ENCODE results near the gene FCHSD2.

- TF ChIP-seq POLR2A (IDR thresholded peaks at IDR 0.05) (no peak), CTCF (IDR thresholded peaks at IDR 0.05) (no peak)
Observed at GRCh38 chr11:72968390-72968789, 173.7 kb downstream of the FCHSD2 start.

Data from suprapubic skin (tissue), 3 donors.